ENCODE data around the gene RSPO3. TPM values are rescaled to one million over a fixed set of nuclear protein-coding genes. Genes with fewer than 3 reads are reported as not detected.

The RSPO3 gene
- total and polyA plus RNA-seq, 2 of the 4 experiments (the other 2 are of a cell fraction), result not detected

DNA sequence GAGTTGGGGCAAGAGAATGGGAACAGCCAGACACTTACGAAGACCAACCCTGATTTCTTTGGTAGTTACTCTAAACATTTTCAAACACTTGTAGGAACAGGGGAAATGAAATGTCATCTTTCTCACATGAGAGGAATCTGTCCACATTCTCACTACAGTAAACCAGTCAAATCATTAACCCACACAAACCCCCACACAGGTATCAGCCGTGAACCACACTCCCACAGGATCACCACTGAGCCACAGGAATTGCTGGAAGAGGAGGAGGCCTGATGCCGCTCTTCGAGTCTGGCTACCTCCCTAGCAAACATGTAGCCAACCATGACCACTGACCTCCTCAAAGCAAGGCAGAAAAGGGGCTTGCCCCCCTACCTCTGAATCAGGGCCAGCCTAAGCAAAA lies 6.9 kb upstream of the RSPO3 start:
- Histone ChIP-seq H2BK5ac (ENCODE audit: low read depth, low read length, poor library complexity, severe bottlenecking) (no peak overlapping the region), H4K91ac (ENCODE audit: insufficient read depth, low read depth, low read length) (no peak overlapping the region), H2BK15ac (ENCODE audit: low read depth, low read length) (no peak overlapping the region), H3K4ac (ENCODE audit: low read depth, low read length) (no peak overlapping the region), H2BK120ac (ENCODE audit: low read depth, low read length) (no peak overlapping the region), H2AFZ (replicated peaks; ENCODE audit: low read length, poor library complexity) (no peak overlapping the region), H3K9me1 (ENCODE audit: insufficient read depth, low read length) (no peaks in the 10 kb centered on the region), H3K9ac (ENCODE audit: low read depth, low read length) (no peak overlapping the region), H3K14ac (replicated peaks; ENCODE audit: low read depth, low read length) (no peak overlapping the region), H3K9me3 (ENCODE audit: control insufficient read depth, insufficient read depth, low read length) (no peaks in the 10 kb centered on the region), H3K18ac (ENCODE audit: low read depth, low read length) (no peak overlapping the region), H3K4me1 (ENCODE audit: control insufficient read depth, insufficient read depth, low read length) (no peaks in the 10 kb centered on the region), H2AK9ac (replicated peaks; ENCODE audit: low read depth, low read length, poor library complexity) (no peak overlapping the region), H3K56ac (ENCODE audit: extremely low read depth, insufficient read depth, low read length) (no peak overlapping the region), H3K36me3 (ENCODE audit: control insufficient read depth, insufficient read depth, low read length) (no peaks in the 10 kb centered on the region), H3K4me2 (ENCODE audit: low read depth, low read length) (no peak overlapping the region), H4K20me1 (ENCODE audit: insufficient read depth, low read length) (no peaks in the 10 kb centered on the region), H3K79me1 (ENCODE audit: low read depth in 1 of 2, low read length in 2 of 2) (no peaks in the 10 kb centered on the region), H2AK5ac (ENCODE audit: low read depth, low read length) (no peak overlapping the region), H3K4me3 (ENCODE audit: insufficient read depth, low read depth, low read length) (no peak overlapping the region), H3K27ac (ENCODE audit: insufficient read depth, low read length) (no peak overlapping the region), H3K23ac (ENCODE audit: low read depth, low read length) (no peak overlapping the region), H4K5ac (ENCODE audit: low read depth, low read length) (no peak overlapping the region), H4K8ac (ENCODE audit: low read depth in 2 of 2, low read length in 2 of 2) (no peak overlapping the region), H3K27me3 (ENCODE audit: control insufficient read depth, insufficient read depth, low read length) (peaks cover 36% of the 10 kb centered on the region), H2BK20ac (ENCODE audit: low read depth, low read length) (no peak overlapping the region)
- POLR2A ChIA-PET (ENCODE audit: unreplicated experiment), result no interaction called here
- DNase-seq (no peak), ATAC-seq (ENCODE audit: low read depth) (no peak)
- in situ Hi-C loops (cut with MboI; ENCODE audit: low sequenced_read_pairs) (loop anchor here (10.0 to 25.0 kb wide), 2 partner anchors 747 to 1074 kb away; no protein-coding TSS in a partner anchor), dilution Hi-C loops (cut with HindIII; ENCODE audit: low sequenced_read_pairs, unreplicated experiment) (no loop called here), intact Hi-C loops (cut with micrococcal nuclease) (no loop called here)
- no TSS peak for BruUV-seq (replicated peaks)
- no peak for TF ChIP-seq MXI1 (IDR thresholded peaks at IDR 0.05; ENCODE audit: borderline replicate concordance, low read depth, low read length)
- no CpG with 5 or more reads among the region's 4 CpGs for WGBS, 2 experiments (ENCODE audit: extremely low coverage in 2 of 2, insufficient read length in 1 of 2)
- CTCF ChIA-PET, result no interaction called here

Measured in IMR-90 (cell line).